ENCODE data around the gene OR10H4. TPM values are rescaled to one million over a fixed set of nuclear protein-coding genes. Genes with fewer than 3 reads are reported as not detected.

Gene OR10H4
- total and polyA plus RNA-seq, 2 of the 4 experiments (the other 2 are of a cell fraction): not detected

DNA sequence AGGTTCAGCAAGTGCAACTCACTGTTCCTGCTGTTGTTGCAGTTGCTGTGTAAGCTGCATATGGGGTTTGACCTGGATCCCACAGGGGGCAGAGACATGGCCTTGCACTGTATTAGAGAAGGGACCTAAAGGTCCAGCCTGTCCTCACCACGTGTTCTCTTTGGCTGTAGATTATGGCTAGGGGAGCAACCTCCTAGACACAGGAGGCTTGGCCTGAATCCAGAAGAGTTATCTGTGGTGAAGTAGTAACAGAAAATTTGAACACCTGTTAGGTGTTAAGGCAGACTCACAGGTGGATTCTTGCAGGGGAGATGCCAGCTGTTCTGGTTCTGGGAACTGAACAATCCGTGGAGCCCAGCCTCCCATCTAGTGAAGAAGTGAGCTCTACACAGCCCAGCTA is 11.0 kb upstream of the OR10H4 start:
- no peak overlapping the region for H3K9ac ChIP-seq (ENCODE audit: low read depth, low read length)

More for the DNA sequence above, 11.0 kb upstream of the OR10H4 start:
- ChIA-PET CTCF (no interaction called here), POLR2A (ENCODE audit: unreplicated experiment) (no interaction called here)
- BruUV-seq (replicated peaks): no TSS peak
- no CpG with 5 or more reads among the region's 2 CpGs for WGBS, 2 experiments (ENCODE audit: extremely low coverage in 2 of 2, insufficient read length in 1 of 2)
- no peak for DNase-seq
- H2AFZ ChIP-seq (replicated peaks; ENCODE audit: low read length, poor library complexity): no peak overlapping the region
- no peak overlapping the region for H3K18ac ChIP-seq (ENCODE audit: low read depth, low read length)
- no peak overlapping the region for H4K5ac ChIP-seq (ENCODE audit: low read depth, low read length)
- no peak overlapping the region for H4K91ac ChIP-seq (ENCODE audit: insufficient read depth, low read depth, low read length)
- H3K79me1 ChIP-seq (ENCODE audit: low read depth in 1 of 2, low read length in 2 of 2): no peaks in the 10 kb centered on the region
- in situ Hi-C loops (cut with MboI; ENCODE audit: low sequenced_read_pairs) (no loop called here), intact Hi-C loops (cut with micrococcal nuclease) (no loop called here), dilution Hi-C loops (cut with HindIII; ENCODE audit: low sequenced_read_pairs, unreplicated experiment) (no loop called here)
- H3K27me3 ChIP-seq (ENCODE audit: control insufficient read depth, insufficient read depth, low read length): no peaks in the 10 kb centered on the region
- no peak overlapping the region for H3K27ac ChIP-seq (ENCODE audit: insufficient read depth, low read length)
- no peak overlapping the region for H2BK20ac ChIP-seq (ENCODE audit: low read depth, low read length)
- H3K4me3 ChIP-seq (ENCODE audit: insufficient read depth, low read depth, low read length): no peak overlapping the region
- no peak overlapping the region for H4K8ac ChIP-seq (ENCODE audit: low read depth in 2 of 2, low read length in 2 of 2)
- H2BK120ac ChIP-seq (ENCODE audit: low read depth, low read length): no peak overlapping the region
- H3K56ac ChIP-seq (ENCODE audit: extremely low read depth, insufficient read depth, low read length): no peak overlapping the region
- no peak overlapping the region for H2AK5ac ChIP-seq (ENCODE audit: low read depth, low read length)
- no peak overlapping the region for H3K4ac ChIP-seq (ENCODE audit: low read depth, low read length)
- no peaks in the 10 kb centered on the region for H3K9me1 ChIP-seq (ENCODE audit: insufficient read depth, low read length)
- H3K14ac ChIP-seq (replicated peaks; ENCODE audit: low read depth, low read length): no peak overlapping the region
- TF ChIP-seq RFX5 (IDR thresholded peaks at IDR 0.05; ENCODE audit: low read depth, low read length) (no peak), BHLHE40 (IDR thresholded peaks at IDR 0.05; ENCODE audit: low read depth, low read length) (no peak), POLR2A (IDR thresholded peaks at IDR 0.05; ENCODE audit: low read depth, low read length) (no peak), RAD21 (IDR thresholded peaks at IDR 0.05; ENCODE audit: low read length) (no peak), CEBPB (IDR thresholded peaks at IDR 0.05; ENCODE audit: low read depth, low read length) (no peak), SMC3 (IDR thresholded peaks at IDR 0.05; ENCODE audit: low read depth, low read length) (no peak), MAZ (IDR thresholded peaks at IDR 0.05; ENCODE audit: borderline replicate concordance, low read depth, low read length) (no peak), NFE2L2 (IDR thresholded peaks at IDR 0.05; ENCODE audit: low read depth, low read length) (no peak), MXI1 (IDR thresholded peaks at IDR 0.05; ENCODE audit: borderline replicate concordance, low read depth, low read length) (no peak), CHD1 (IDR thresholded peaks at IDR 0.05; ENCODE audit: low read depth, low read length) (no peak), FOS (IDR thresholded peaks at IDR 0.05; ENCODE audit: low read depth, low read length) (no peak), MAFK (IDR thresholded peaks at IDR 0.05; ENCODE audit: low read depth, low read length) (no peak), RCOR1 (IDR thresholded peaks at IDR 0.05; ENCODE audit: insufficient replicate concordance, low read length) (no peak)
- TF ChIP-seq, protein P1, sequence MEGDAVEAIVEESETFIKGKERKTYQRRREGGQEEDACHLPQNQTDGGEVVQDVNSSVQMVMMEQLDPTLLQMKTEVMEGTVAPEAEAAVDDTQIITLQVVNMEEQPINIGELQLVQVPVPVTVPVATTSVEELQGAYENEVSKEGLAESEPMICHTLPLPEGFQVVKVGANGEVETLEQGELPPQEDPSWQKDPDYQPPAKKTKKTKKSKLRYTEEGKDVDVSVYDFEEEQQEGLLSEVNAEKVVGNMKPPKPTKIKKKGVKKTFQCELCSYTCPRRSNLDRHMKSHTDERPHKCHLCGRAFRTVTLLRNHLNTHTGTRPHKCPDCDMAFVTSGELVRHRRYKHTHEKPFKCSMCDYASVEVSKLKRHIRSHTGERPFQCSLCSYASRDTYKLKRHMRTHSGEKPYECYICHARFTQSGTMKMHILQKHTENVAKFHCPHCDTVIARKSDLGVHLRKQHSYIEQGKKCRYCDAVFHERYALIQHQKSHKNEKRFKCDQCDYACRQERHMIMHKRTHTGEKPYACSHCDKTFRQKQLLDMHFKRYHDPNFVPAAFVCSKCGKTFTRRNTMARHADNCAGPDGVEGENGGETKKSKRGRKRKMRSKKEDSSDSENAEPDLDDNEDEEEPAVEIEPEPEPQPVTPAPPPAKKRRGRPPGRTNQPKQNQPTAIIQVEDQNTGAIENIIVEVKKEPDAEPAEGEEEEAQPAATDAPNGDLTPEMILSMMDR (conservative IDR thresholded peaks at IDR 0.05; ENCODE audit: low read depth, low read length): no peak
- TF ChIP-seq, protein P2, sequence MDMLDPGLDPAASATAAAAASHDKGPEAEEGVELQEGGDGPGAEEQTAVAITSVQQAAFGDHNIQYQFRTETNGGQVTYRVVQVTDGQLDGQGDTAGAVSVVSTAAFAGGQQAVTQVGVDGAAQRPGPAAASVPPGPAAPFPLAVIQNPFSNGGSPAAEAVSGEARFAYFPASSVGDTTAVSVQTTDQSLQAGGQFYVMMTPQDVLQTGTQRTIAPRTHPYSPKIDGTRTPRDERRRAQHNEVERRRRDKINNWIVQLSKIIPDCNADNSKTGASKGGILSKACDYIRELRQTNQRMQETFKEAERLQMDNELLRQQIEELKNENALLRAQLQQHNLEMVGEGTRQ (IDR thresholded peaks at IDR 0.05; ENCODE audit: low read depth, low read length): no peak
- TF ChIP-seq, protein P3, sequence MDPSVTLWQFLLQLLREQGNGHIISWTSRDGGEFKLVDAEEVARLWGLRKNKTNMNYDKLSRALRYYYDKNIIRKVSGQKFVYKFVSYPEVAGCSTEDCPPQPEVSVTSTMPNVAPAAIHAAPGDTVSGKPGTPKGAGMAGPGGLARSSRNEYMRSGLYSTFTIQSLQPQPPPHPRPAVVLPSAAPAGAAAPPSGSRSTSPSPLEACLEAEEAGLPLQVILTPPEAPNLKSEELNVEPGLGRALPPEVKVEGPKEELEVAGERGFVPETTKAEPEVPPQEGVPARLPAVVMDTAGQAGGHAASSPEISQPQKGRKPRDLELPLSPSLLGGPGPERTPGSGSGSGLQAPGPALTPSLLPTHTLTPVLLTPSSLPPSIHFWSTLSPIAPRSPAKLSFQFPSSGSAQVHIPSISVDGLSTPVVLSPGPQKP (IDR thresholded peaks at IDR 0.05; ENCODE audit: borderline replicate concordance, low read depth, low read length): no peak
- H3K36me3 ChIP-seq (ENCODE audit: control insufficient read depth, insufficient read depth, low read length): no peaks in the 10 kb centered on the region
- H3K4me1 ChIP-seq (ENCODE audit: control insufficient read depth, insufficient read depth, low read length): no peaks in the 10 kb centered on the region
- no peak overlapping the region for H2AK9ac ChIP-seq (replicated peaks; ENCODE audit: low read depth, low read length, poor library complexity)
- peaks cover 3% of the 10 kb centered on the region; the same call in 1 of the 2 replicates for H3K9me3 ChIP-seq (ENCODE audit: control insufficient read depth, insufficient read depth, low read length)
- H4K20me1 ChIP-seq (ENCODE audit: insufficient read depth, low read length): no peaks in the 10 kb centered on the region
- no peak overlapping the region for H3K4me2 ChIP-seq (ENCODE audit: low read depth, low read length)
- no peak for ATAC-seq (ENCODE audit: low read depth)
- H3K23ac ChIP-seq (ENCODE audit: low read depth, low read length): no peak overlapping the region
- H2BK15ac ChIP-seq (ENCODE audit: low read depth, low read length): no peak overlapping the region
- no peak overlapping the region for H2BK5ac ChIP-seq (ENCODE audit: low read depth, low read length, poor library complexity, severe bottlenecking)
